Skeletal muscle satellite cell (primary cell): ENCODE measurements around the gene RGSL1. TPM values are rescaled to one million over a fixed set of nuclear protein-coding genes. Genes with fewer than 3 reads are reported as not detected.

Experiments used
- H3K27me3 ChIP-seq: 2 replicates; pipeline ENCODE4 v1.7.0; 2013; ENCODE audit warnings: low read length; ENCODE audit not compliant: control insufficient read depth, insufficient read depth
- H3K36me3 ChIP-seq: 2 replicates; pipeline ENCODE4 v1.7.0; 2013; ENCODE audit warnings: mild to moderate bottlenecking, control low read depth, low read length; ENCODE audit not compliant: insufficient read depth
- H3K4me1 ChIP-seq: 2 replicates; pipeline ENCODE4 v1.7.0; 2013; ENCODE audit warnings: low read length; ENCODE audit not compliant: control insufficient read depth, insufficient read depth
- H3K4me2 ChIP-seq: 2 replicates; pipeline ENCODE4 v1.7.0; 2013; ENCODE audit warnings: mild to moderate bottlenecking, low read length
- H3K4me3 ChIP-seq: 2 replicates; pipeline ENCODE4 v1.7.0; 2013; ENCODE audit warnings: low read length
- H3K9ac ChIP-seq: 2 replicates; pipeline ENCODE4 v1.7.0; 2013; ENCODE audit warnings: mild to moderate bottlenecking, low read depth, low read length, moderate library complexity
- H3K9me3 ChIP-seq: replicated peaks from 2 replicates; pipeline ENCODE4 v1.7.0; 2013; ENCODE audit warnings: mild to moderate bottlenecking, control low read depth, low read length
- small RNA-seq: library from RNA; depleted of rRNA; stranded (forward); fragments of <200 nt; gene quantifications from one replicate; pipeline ENCODE3, GENCODE V24; 2012

The RGSL1 gene

GRCh38 chr1:182607566-182607965 lies 157.6 kb downstream of the RGSL1 start:
- no peak overlapping the region for H3K4me2 ChIP-seq
- peaks cover 8% of the 10 kb centered on the region for H3K4me1 ChIP-seq
- peaks cover 57% of the 10 kb centered on the region for H3K27me3 ChIP-seq
- no peak overlapping the region for H3K4me3 ChIP-seq
- no peaks in the 10 kb centered on the region for H3K9me3 ChIP-seq
- no peak overlapping the region for H3K9ac ChIP-seq
- no peaks in the 10 kb centered on the region for H3K36me3 ChIP-seq

GRCh38 chr1:182608236-182608635 lies 158.3 kb downstream of the RGSL1 start:
- Histone ChIP-seq H3K27me3 (peaks cover 50% of the 10 kb centered on the region), H3K4me1 (peaks cover 8% of the 10 kb centered on the region), H3K4me3 (no peak overlapping the region), H3K4me2 (no peak overlapping the region), H3K9ac (no peak overlapping the region), H3K9me3 (no peaks in the 10 kb centered on the region), H3K36me3 (no peaks in the 10 kb centered on the region)

- H3K9me3 ChIP-seq, result no peaks in the 10 kb centered on the region
- no peak overlapping the region for H3K9ac ChIP-seq
- no peaks in the 10 kb centered on the region for H3K36me3 ChIP-seq
- H3K27me3 ChIP-seq, result peaks cover 42% of the 10 kb centered on the region
- no peak overlapping the region for H3K4me2 ChIP-seq
- peaks cover 8% of the 10 kb centered on the region for H3K4me1 ChIP-seq
- no peak overlapping the region for H3K4me3 ChIP-seq
Measured at GRCh38 chr1:182608845-182609610, 159.1 kb downstream of the RGSL1 start.

Small RNAs within 50 kb of the gene (small RNA-seq; reads per million reads assigned to genes)
- not detected for gene RF00017
